ENCODE data around the gene IQCH.

GRCh38 chr15:67253101-67253500 lies 1.5 kb upstream of the IQCH start:
- TF ChIP-seq CTCF (IDR thresholded peaks at IDR 0.05), result no peak
- no peak for TF ChIP-seq POLR2A (IDR thresholded peaks at IDR 0.05)
- no peak for TF ChIP-seq EP300 (IDR thresholded peaks at IDR 0.05)

Measured in tibial nerve (tissue), 4 donors.